ENCODE measurements around the gene TPM4.

Gene TPM4

GRCh38 chr19:16073988-16074387, 2.3 kb upstream of the TPM4 start:
- POLR2A ChIA-PET = interaction anchor here (0.9 to 1.1 kb wide), 2 partner anchors 10 to 36 kb away, joined by 3 read pairs; no protein-coding TSS in a partner anchor
- CTCF ChIA-PET = interaction anchor here (0.6 to 0.7 kb wide), 3 partner anchors 12 to 47 kb away, joined by 3 to 5 read pairs (median 3); no protein-coding TSS in a partner anchor
- DNase-seq (ENCODE audit: extremely low spot score) = no peak
- TF ChIP-seq HDGF (IDR thresholded peaks at IDR 0.05; ENCODE audit: borderline replicate concordance) (no peak), ZNF384 (IDR thresholded peaks at IDR 0.05) (peak; percentile 38; the same call in 1 of the 2 replicates), FOXM1 (IDR thresholded peaks at IDR 0.05; ENCODE audit: borderline replicate concordance) (no peak), PKNOX1 (IDR thresholded peaks at IDR 0.05) (no peak), ELF4 (IDR thresholded peaks at IDR 0.05) (no peak), ARNT (IDR thresholded peaks at IDR 0.05) (no peak)

- DNase-seq (ENCODE audit: extremely low spot score) = no peak
- no peak for TF ChIP-seq SUZ12 (IDR thresholded peaks at IDR 0.05)
- TF ChIP-seq FOXA1 (IDR thresholded peaks at IDR 0.05) = no peak
- no peak for TF ChIP-seq ARNT (IDR thresholded peaks at IDR 0.05)
- no peak for TF ChIP-seq BHLHE40 (IDR thresholded peaks at IDR 0.05; ENCODE audit: borderline replicate concordance)
- no peak for TF ChIP-seq L3MBTL2 (conservative IDR thresholded peaks at IDR 0.05)
- no peak for TF ChIP-seq CTBP1 (IDR thresholded peaks at IDR 0.05; ENCODE audit: borderline replicate concordance)
- no peak for TF ChIP-seq ZNF384 (IDR thresholded peaks at IDR 0.05)
- TF ChIP-seq LEF1 (IDR thresholded peaks at IDR 0.05; ENCODE audit: borderline replicate concordance) = no peak
- TF ChIP-seq FOXM1 (IDR thresholded peaks at IDR 0.05; ENCODE audit: borderline replicate concordance) = no peak
- TF ChIP-seq SP1 (IDR thresholded peaks at IDR 0.05) = no peak
- TF ChIP-seq PKNOX1 (IDR thresholded peaks at IDR 0.05) = no peak
- no peak for TF ChIP-seq NFRKB (IDR thresholded peaks at IDR 0.05)
- no peak for TF ChIP-seq ELF4 (IDR thresholded peaks at IDR 0.05)
- no peak for TF ChIP-seq HDGF (IDR thresholded peaks at IDR 0.05; ENCODE audit: borderline replicate concordance)
- no peak for TF ChIP-seq FOXK2 (IDR thresholded peaks at IDR 0.05)
- no peak for TF ChIP-seq TARDBP (IDR thresholded peaks at IDR 0.05)
- POLR2A ChIA-PET = interaction anchor here (0.8 to 1.2 kb wide), 4 partner anchors 9 to 36 kb away, joined by 3 read pairs; no protein-coding TSS in a partner anchor
- CTCF ChIA-PET = interaction anchor here (0.6 to 0.8 kb wide), 3 partner anchors 12 to 48 kb away, joined by 3 to 5 read pairs (median 3); no protein-coding TSS in a partner anchor
These were observed 1.6 kb upstream of the TPM4 start for GRCh38 chr19:16074488-16075365.

GRCh38 chr19:16075430-16076153, 703 bp upstream of the TPM4 start:
- TF ChIP-seq NFRKB (IDR thresholded peaks at IDR 0.05) = no peak
- TF ChIP-seq FOXM1 (IDR thresholded peaks at IDR 0.05; ENCODE audit: borderline replicate concordance) = no peak
- no peak for TF ChIP-seq ELF4 (IDR thresholded peaks at IDR 0.05)
- no peak for TF ChIP-seq CTBP1 (IDR thresholded peaks at IDR 0.05; ENCODE audit: borderline replicate concordance)
- TF ChIP-seq SUZ12 (IDR thresholded peaks at IDR 0.05) = no peak
- no peak for TF ChIP-seq FOXK2 (IDR thresholded peaks at IDR 0.05)
- TF ChIP-seq L3MBTL2 (conservative IDR thresholded peaks at IDR 0.05) = no peak
- TF ChIP-seq ZNF384 (IDR thresholded peaks at IDR 0.05) = no peak
- TF ChIP-seq PKNOX1 (IDR thresholded peaks at IDR 0.05) = no peak
- TF ChIP-seq BHLHE40 (IDR thresholded peaks at IDR 0.05; ENCODE audit: borderline replicate concordance) = no peak
- POLR2A ChIA-PET = interaction anchor here (0.6 to 2.2 kb wide), 8 partner anchors 8 to 122 kb away, joined by 3 to 11 read pairs (median 3); partner anchors contain the start of genes AP1M1 and FAM32A
- CTCF ChIA-PET = interaction anchor here (0.8 to 1.9 kb wide), 2 partner anchors 12 to 13 kb away, joined by 3 to 4 read pairs; no protein-coding TSS in a partner anchor
- DNase-seq (ENCODE audit: extremely low spot score) = no peak

GRCh38 chr19:16076958-16077611, 790 bp downstream of the TPM4 start:
- TF ChIP-seq L3MBTL2 (conservative IDR thresholded peaks at IDR 0.05) (peak; percentile 16; the same call in 1 of the 2 replicates), ARNT (IDR thresholded peaks at IDR 0.05) (no peak)
- DNase-seq (ENCODE audit: extremely low spot score) = peak; percentile 25
- CTCF ChIA-PET = interaction anchor here (1.9 kb wide), 1 partner anchor 15 kb away, joined by 4 read pairs; no protein-coding TSS in a partner anchor
- POLR2A ChIA-PET = interaction anchor here (1.7 to 2.2 kb wide), 2 partner anchors 34 to 41 kb away, joined by 4 to 11 read pairs; no protein-coding TSS in a partner anchor

GRCh38 chr19:16077984-16078758, 1.9 kb downstream of the TPM4 start:
- TF ChIP-seq BHLHE40 (IDR thresholded peaks at IDR 0.05; ENCODE audit: borderline replicate concordance) (no peak), ELF4 (IDR thresholded peaks at IDR 0.05) (no peak)
- ChIA-PET POLR2A (interaction anchor here (1.0 kb wide), 1 partner anchor 33 kb away, joined by 4 read pairs; no protein-coding TSS in a partner anchor), CTCF (no interaction called here)
- no peak for DNase-seq (ENCODE audit: extremely low spot score)

All from HEK293T (cell line).